ENCODE results near the gene TPMT.
"Not testable (repeated sequence)": the region's sequence is repeated elsewhere in the genome, so short reads cannot be mapped to it uniquely, and the experiment has no call there.

Gene TPMT

DNA sequence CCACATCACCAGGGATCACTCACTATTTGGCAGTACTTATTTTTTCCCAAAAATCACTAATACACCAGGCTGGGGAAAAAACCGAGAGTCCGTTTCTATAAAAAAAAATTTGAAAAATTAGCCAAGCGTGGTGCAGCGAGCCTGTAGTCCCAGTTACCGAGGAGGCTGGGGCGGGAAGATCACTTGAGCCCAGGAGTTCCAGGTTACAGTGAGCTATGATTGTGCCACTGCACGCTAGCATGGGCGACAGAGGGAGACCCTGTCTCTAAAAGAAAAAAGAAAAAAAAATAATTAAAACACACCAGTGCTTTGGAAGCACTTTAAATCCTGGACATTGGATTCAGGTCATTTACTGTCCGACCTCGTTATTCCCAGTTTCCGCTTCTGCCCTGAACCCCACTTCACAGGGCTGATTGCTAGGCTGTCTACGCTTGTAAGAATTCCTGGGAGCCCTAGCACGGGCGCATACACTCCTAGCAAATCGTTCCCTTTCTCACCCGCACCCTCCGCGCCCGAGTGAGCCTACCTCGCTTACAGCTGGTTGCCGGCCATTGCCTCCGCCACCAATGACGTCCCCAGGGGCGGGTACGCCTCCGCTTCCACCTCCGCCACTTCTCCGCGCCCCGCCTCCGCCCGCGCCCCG lies at the start of gene TPMT:
TSS of gene TPMT (minus strand) at position 571 of the 643 bp plus-strand sequence. CDS start 5,950 bp downstream, outside the sequence.
- Mint-ChIP-seq H3K4me3 (peak within 1 kb of the TSS; percentile 98), H3K9me3 (no peaks in the 10 kb centered on the region), H3K36me3 (peaks cover 2% of the 10 kb centered on the region), H3K27ac (peak within 1 kb of the TSS; percentile 92), H3K27me3 (no peaks in the 10 kb centered on the region), H3K4me1 (peaks cover 10% of the 10 kb centered on the region)
- ATAC-seq (ENCODE audit: low read depth) (peak; percentile 63), DNase-seq (ENCODE audit: low spot score in 2 of 2) (no peak)

DNA sequence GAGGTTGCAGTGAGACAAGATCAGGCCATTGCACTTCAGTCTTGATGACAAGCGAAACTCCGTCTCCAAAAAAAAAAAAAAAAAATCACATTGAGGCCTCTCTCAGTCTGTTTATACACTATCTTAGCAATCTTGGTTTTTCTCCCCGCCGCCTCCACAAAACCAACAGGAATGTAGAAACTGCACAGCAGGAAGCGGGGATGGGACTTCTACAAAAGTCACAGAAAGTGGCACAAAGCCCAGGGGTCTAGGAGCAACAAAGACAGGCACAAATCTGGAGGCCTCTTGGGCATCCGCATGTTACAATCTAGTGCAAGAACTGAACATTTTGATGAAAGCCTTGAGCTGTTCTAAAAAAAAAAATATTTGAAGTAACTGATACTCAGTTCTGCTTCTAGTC lies 48.9 kb upstream of the TPMT start:
- Mint-ChIP-seq H3K27ac (no peak overlapping the region), H3K9me3 (no peaks in the 10 kb centered on the region), H3K27me3 (no peaks in the 10 kb centered on the region), H3K36me3 (peaks cover 34% of the 10 kb centered on the region), H3K4me1 (no peaks in the 10 kb centered on the region), H3K4me3 (no peak overlapping the region)
- ATAC-seq (ENCODE audit: low read depth) (no peak), DNase-seq (ENCODE audit: low spot score in 2 of 2) (no peak)

DNA sequence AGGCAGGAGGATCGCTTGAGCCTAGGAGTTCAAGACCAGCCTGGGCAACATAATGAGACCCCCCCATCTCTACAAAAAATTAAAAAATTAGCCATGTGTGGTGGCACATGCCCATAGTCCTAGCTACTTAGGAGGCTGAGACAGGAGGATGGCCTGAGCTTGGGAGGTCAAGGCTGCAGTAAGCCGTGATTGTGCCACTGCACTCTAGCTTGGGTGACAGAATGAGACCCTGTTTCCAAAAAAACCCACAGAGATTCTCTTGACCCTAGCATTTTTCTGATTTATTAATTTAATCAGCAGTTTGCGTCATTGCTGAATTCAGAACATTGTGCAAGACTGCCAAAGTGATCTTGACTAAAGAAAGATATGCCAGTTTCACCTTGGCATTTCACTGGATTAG lies 37.1 kb upstream of the TPMT start:
- H3K4me3 Mint-ChIP-seq = no peak overlapping the region
- H3K4me1 Mint-ChIP-seq = peaks cover 2% of the 10 kb centered on the region
- no peaks in the 10 kb centered on the region for H3K9me3 Mint-ChIP-seq
- no peak for ATAC-seq (ENCODE audit: low read depth)
- H3K27ac Mint-ChIP-seq = no peak overlapping the region
- H3K27me3 Mint-ChIP-seq = no peaks in the 10 kb centered on the region
- peaks cover 31% of the 10 kb centered on the region for H3K36me3 Mint-ChIP-seq
- no peak for DNase-seq (ENCODE audit: low spot score in 2 of 2)

DNA sequence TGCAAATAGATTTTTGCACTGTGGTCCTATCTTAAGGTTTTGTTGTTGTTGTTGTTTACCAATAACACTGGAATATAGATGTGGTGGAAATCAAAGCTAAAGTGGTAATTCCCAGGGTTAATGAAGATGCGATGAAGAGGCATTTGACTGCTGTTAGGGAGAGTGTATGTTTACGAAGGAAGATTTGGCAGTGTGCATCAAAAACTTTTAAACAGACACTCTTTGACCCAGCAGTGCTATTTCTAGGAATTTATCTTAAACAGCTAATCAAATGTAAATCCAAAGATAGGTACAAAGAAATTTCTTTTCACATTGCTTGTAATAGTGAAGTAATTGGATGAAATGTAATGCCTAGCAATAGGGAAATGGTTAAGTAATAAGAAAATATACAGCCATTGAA lies 34.3 kb upstream of the TPMT start:
- DNase-seq (ENCODE audit: low spot score in 2 of 2) = no peak
- H3K4me3 Mint-ChIP-seq = no peak overlapping the region
- no peaks in the 10 kb centered on the region for H3K27me3 Mint-ChIP-seq
- no peaks in the 10 kb centered on the region for H3K9me3 Mint-ChIP-seq
- H3K36me3 Mint-ChIP-seq = peaks cover 29% of the 10 kb centered on the region
- no peak overlapping the region for H3K27ac Mint-ChIP-seq
- no peak for ATAC-seq (ENCODE audit: low read depth)
- peaks cover 6% of the 10 kb centered on the region for H3K4me1 Mint-ChIP-seq

DNA sequence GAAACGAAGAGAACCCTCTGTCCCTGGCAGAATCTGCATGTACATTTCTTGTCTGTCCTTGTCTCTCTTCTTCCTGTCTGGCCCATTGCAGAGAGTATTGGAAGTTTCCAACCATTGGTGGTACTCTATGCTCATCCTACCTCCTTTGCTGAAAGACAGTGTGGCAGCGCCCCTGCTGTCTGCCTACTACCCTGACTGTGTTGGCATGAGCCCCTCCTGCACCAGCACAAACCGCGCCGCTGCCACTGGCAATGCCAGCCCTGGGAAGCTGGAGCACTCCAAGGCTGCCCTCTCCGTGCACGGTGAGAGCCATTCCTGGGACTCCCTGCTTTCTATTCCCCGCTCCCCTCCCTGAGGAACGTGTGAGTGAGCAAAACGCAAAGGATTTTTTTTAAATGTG lies 32.8 kb upstream of the TPMT start:
- H3K27me3 Mint-ChIP-seq = no peaks in the 10 kb centered on the region

DNA sequence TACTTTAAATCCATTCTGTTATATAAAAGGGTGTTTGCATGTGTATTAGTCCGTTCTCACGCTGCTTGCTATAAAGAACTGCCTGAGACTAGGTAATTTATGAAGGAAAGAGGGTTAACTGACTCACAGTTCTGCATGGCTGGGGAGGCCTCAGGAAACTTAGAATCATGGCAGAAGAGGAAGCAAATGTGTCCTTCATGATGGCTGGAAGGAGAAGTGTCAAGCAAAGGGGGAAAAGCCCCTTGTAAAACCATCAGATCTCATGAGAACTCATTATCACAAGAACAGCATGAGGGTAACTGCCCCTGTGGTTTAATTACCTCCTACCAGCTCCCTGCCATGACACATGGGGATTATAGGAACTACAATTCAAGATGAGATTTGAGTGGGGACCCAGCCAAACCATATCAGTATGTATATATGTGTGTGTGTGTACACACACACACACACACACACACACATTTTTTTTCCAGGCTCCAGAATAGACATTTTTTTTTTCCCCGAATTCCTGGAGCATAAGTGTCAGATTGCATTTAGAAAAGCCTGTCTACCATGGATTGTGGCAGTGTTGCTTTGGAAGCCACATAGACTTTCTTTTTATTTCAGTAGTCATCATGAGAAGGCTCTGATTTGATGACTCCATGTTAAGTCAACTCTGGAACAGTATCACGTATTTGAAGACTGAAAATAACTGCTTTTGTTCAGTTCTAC lies 31.8 kb upstream of the TPMT start:
- peaks cover 6% of the 10 kb centered on the region for H3K4me1 Mint-ChIP-seq
- DNase-seq (ENCODE audit: low spot score in 2 of 2) (no peak), ATAC-seq (ENCODE audit: low read depth) (peak; percentile 27)
- no peak overlapping the region for H3K4me3 Mint-ChIP-seq
- no peak overlapping the region for H3K27ac Mint-ChIP-seq
- H3K27me3 Mint-ChIP-seq = no peaks in the 10 kb centered on the region
- peaks cover 41% of the 10 kb centered on the region for H3K36me3 Mint-ChIP-seq
- H3K9me3 Mint-ChIP-seq = no peaks in the 10 kb centered on the region

More for the DNA sequence above, 32.8 kb upstream of the TPMT start:
- Mint-ChIP-seq H3K4me1 (peaks cover 6% of the 10 kb centered on the region), H3K36me3 (peaks cover 35% of the 10 kb centered on the region), H3K9me3 (no peaks in the 10 kb centered on the region), H3K27ac (no peak overlapping the region), H3K4me3 (no peak overlapping the region)
- DNase-seq (ENCODE audit: low spot score in 2 of 2) (no peak), ATAC-seq (ENCODE audit: low read depth) (no peak)

DNA sequence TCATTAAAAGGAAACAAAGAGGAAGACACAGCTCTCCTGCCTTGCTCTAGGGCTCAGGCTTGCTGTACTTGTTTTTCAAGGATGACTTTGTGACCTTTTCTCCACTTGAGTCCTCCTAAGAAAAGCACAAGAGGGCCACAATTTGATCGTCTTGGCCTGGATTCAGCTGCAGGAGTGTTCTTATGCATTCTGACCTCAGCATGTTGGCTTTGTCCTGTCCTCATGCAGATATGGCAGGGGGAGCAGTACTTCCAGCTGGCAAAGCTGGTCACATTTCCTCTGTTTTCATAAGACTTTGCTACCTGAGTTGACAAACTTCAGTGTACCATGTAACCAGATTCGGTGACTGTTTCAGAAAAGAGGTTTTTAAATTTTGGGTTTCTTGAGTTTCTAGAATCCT lies 31.2 kb upstream of the TPMT start:
- no peaks in the 10 kb centered on the region for H3K27me3 Mint-ChIP-seq
- H3K4me1 Mint-ChIP-seq = peaks cover 6% of the 10 kb centered on the region
- ATAC-seq (ENCODE audit: low read depth) = no peak
- H3K36me3 Mint-ChIP-seq = peaks cover 35% of the 10 kb centered on the region
- no peak overlapping the region for H3K27ac Mint-ChIP-seq
- DNase-seq (ENCODE audit: low spot score in 2 of 2) = no peak
- H3K4me3 Mint-ChIP-seq = no peak overlapping the region
- H3K9me3 Mint-ChIP-seq = no peaks in the 10 kb centered on the region

DNA sequence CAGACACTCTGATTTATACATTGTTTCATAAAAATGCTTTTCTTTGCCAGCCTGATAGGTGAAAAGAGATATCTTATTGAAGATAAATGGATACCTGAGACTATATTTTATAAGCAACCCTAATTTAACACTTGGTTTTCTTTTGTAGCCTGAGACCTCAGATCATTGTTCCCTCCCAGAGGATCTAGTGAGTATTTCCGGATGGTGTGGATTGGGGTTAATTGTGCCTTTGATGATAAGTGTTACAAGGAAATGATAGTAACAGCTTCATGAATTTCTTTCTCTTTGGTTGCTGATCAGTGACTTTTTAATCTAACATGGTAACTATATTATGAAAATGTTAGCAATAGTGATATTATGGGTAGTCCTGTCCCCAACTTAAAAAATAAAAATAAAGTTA lies 30.7 kb upstream of the TPMT start:
- H3K27ac Mint-ChIP-seq = no peak overlapping the region
- no peaks in the 10 kb centered on the region for H3K9me3 Mint-ChIP-seq
- peaks cover 34% of the 10 kb centered on the region for H3K36me3 Mint-ChIP-seq
- no peak for DNase-seq (ENCODE audit: low spot score in 2 of 2)
- H3K4me3 Mint-ChIP-seq = no peak overlapping the region
- no peaks in the 10 kb centered on the region for H3K27me3 Mint-ChIP-seq
- peaks cover 6% of the 10 kb centered on the region for H3K4me1 Mint-ChIP-seq
- no peak for ATAC-seq (ENCODE audit: low read depth)

DNA sequence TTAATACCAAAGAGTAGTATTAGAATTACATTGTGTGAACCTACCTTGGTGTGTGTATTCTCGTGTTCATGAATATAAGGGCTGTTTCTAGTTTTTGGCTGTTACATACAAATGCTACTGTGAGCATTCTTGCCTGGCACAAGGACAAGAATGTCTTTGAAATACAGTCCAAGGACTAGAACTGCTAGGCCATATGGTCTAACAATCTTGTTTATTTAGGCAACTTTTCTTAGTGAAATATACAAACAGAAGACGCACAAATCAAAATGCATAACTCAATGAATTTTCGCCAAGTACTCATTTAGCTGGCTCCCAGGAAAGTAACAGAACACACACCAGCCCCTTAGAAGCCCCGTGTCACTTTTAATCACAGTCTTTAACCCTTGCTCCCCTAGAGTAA lies 28.9 kb upstream of the TPMT start:
- no peak overlapping the region for H3K4me3 Mint-ChIP-seq
- no peak for ATAC-seq (ENCODE audit: low read depth)
- H3K36me3 Mint-ChIP-seq = peaks cover 39% of the 10 kb centered on the region
- H3K27ac Mint-ChIP-seq = peak overlapping the region; percentile 63
- no peaks in the 10 kb centered on the region for H3K9me3 Mint-ChIP-seq
- DNase-seq (ENCODE audit: low spot score in 2 of 2) = no peak
- peaks cover 16% of the 10 kb centered on the region for H3K4me1 Mint-ChIP-seq
- H3K27me3 Mint-ChIP-seq = no peaks in the 10 kb centered on the region

DNA sequence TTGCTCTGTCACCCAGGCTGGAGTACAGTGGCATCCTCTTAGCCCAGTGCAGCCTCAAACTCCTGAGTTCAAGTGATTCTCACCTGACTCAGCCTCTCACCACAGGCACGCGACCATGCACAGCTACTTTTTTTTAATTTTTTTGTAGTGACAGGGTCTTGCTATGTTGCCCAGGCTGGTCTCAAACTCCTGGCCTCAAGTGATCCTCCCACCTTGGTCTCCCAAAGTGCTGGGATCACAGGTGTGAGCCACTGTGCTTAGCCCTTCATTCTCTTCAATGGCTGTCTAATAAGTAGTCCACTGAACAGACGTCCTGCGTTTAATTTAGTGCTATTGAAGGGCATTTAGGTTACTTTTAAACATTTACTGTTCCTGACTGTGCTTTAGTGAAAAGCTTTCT lies 27.7 kb upstream of the TPMT start:
- H3K9me3 Mint-ChIP-seq = no peaks in the 10 kb centered on the region
- H3K4me1 Mint-ChIP-seq = peaks cover 19% of the 10 kb centered on the region
- H3K36me3 Mint-ChIP-seq = peaks cover 39% of the 10 kb centered on the region
- H3K27me3 Mint-ChIP-seq = no peaks in the 10 kb centered on the region
- H3K4me3 Mint-ChIP-seq = no peak overlapping the region
- ATAC-seq (ENCODE audit: low read depth) (no peak), DNase-seq (ENCODE audit: low spot score in 2 of 2) (no peak)
- H3K27ac Mint-ChIP-seq = no peak overlapping the region

DNA sequence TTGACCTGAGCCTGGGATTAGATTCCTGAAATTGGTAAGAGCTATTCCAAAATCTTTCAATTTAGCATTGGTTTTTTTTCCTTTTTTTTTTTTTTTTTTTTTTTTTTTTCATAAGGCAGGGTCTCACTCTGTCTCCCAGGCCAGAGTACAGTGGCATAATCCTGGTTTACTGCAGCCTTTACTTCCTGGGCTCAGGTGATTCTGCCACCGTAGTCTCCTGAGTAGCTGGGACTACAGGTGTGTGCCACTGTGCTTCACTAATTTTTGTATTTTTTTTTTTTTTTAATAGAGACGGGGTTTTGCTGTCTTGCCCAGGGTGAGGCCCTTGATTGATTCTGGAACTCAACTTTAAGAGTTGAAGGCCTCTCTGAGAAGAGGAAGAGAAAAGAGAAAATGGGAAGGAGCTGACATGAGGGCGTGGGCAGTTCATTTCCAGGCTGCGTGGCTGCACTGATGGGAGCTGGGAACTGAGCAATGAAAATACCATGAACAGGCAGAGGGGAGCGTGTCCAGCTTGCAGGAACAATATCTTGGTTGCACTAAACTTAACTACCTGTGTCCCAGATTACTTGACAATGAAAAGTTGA lies 25.0 kb upstream of the TPMT start:
- H3K4me3 Mint-ChIP-seq = no peak overlapping the region
- H3K27me3 Mint-ChIP-seq = no peaks in the 10 kb centered on the region
- H3K27ac Mint-ChIP-seq = no peak overlapping the region
- peaks cover 45% of the 10 kb centered on the region for H3K36me3 Mint-ChIP-seq
- peaks cover 26% of the 10 kb centered on the region for H3K4me1 Mint-ChIP-seq
- no peak for DNase-seq (ENCODE audit: low spot score in 2 of 2)
- ATAC-seq (ENCODE audit: low read depth) = no peak
- H3K9me3 Mint-ChIP-seq = no peaks in the 10 kb centered on the region

DNA sequence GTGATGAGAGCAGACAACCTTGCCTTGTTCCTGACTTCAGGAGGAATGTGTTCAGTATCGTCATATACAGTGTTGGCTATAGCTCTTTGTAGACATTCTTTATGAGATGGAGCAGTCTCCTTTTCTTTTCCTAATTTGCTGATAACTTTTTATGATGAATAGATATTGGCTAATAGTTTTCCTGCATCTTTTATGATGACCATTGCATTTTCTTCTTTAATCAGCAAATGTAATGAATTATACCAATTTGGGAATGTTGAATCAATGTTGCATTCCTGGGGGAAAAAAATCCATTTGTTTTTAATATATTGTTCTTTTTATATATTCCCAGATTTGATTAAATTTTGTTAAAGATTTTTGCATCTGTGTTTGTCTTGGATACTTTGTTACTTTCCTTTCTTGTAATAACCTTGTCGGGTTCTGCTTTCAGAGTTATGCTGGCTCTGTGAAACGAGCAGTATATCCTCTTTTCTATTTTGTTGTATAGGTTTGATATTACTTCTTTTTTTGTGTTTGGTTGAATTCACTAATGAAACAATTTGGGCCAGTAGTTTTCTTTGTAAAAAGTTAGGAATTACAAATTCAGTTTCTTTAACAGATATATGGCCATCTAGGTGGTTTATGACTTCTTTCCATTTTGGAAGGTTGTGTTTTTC lies 24.2 kb upstream of the TPMT start:
- H3K4me1 Mint-ChIP-seq = peaks cover 26% of the 10 kb centered on the region
- peaks cover 50% of the 10 kb centered on the region for H3K36me3 Mint-ChIP-seq

DNA sequence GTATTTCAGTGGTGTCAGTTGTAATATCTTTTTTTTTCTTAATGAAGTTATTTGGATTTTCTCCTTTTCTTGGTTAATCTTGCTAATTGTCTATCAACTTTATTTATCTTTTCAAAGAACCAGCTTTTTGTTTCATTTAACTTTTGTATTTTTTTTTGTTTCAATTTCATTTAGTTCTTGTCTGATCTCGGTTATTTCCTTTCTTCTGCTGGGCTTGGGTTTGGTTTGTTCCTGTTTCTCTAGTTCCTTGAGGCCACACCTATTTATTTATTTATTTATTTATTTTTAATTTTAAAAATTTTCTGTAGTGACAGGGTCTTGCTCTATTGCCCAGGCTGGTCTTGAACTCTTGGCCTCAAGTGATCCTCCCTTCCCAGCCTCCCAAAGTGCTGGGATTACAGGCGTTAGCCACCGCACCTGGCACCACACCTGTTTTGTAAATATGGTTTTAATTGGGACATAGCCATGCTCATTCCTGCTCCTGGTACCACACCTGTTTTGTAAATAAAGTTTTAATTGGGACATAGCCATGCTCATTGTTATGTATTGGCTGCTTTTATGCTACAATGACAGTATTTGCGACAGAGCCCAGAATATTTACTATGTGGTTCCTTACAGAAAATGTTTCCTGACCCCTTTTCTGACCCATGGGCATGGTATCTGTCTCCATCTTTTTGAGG lies 22.5 kb upstream of the TPMT start:
- Mint-ChIP-seq H3K4me1 (peaks cover 26% of the 10 kb centered on the region), H3K27ac (peak overlapping the region; percentile 72), H3K36me3 (peaks cover 45% of the 10 kb centered on the region), H3K9me3 (no peaks in the 10 kb centered on the region), H3K27me3 (no peaks in the 10 kb centered on the region), H3K4me3 (no peak overlapping the region)
- no peak for ATAC-seq (ENCODE audit: low read depth)
- DNase-seq (ENCODE audit: low spot score in 2 of 2) = no peak

More for the DNA sequence above, 24.2 kb upstream of the TPMT start:
- DNase-seq (ENCODE audit: low spot score in 2 of 2) (no peak), ATAC-seq (ENCODE audit: low read depth) (no peak)
- no peaks in the 10 kb centered on the region for H3K9me3 Mint-ChIP-seq
- H3K4me3 Mint-ChIP-seq = no peak overlapping the region
- H3K27me3 Mint-ChIP-seq = no peaks in the 10 kb centered on the region
- H3K27ac Mint-ChIP-seq = peak overlapping the region; percentile 68

DNA sequence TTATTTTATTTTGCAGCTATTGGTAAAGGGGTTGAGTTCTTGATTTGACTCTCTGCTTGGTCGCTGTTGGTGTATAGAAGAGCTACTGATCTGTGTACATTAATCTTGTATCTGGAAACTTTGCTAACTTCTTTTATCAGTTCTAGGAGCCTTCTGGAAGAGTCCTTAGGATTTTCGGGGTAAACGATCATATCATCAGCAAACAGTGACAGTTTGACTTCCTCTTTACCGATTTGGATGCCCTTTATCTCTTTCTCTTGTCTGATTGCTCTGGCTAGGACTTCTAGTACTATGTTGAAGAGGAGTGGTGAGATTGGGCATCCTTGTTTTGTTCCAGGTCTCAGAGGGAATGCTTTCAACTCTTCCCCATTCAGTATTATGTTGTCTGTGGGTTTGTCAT lies 21.3 kb upstream of the TPMT start:
- not testable (repeated sequence) for ATAC-seq (ENCODE audit: low read depth); H3K4me3 Mint-ChIP-seq; H3K27me3 Mint-ChIP-seq; DNase-seq (ENCODE audit: low spot score in 2 of 2); H3K9me3 Mint-ChIP-seq
- peaks cover 44% of the 10 kb centered on the region for H3K36me3 Mint-ChIP-seq
- peaks cover 26% of the 10 kb centered on the region for H3K4me1 Mint-ChIP-seq
- peak overlapping the region; percentile 72 for H3K27ac Mint-ChIP-seq

All from memory B cell (primary cell).